ENCODE measurements around the gene MEF2B. TPM values are rescaled to one million over a fixed set of nuclear protein-coding genes. Genes with fewer than 3 reads are reported as not detected.
A peak's percentile ranks its signal among the peaks of the same experiment; 100 is the strongest.

MEF2B gene
- total RNA-seq, 1 donor from 2014 or later = not detected

DNA sequence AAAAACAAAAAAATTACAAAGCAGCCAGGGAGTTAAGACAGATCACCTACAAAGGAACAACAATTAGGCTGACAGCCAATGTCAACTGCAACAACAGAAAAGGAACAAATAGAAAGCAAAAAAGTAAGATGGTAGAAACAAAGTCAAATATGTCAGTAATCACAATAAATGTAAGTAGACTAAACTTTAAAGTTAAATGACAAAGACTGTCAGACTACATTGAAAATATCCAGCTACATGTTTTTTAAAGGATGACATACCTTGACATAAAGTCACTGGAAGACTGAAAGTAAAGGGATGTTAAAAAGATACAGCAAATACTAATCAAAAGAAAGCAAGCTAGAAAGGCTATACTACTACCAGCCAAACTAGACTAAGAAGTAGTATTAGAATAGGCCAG lies 46.7 kb downstream of the MEF2B start:
- no peak for DNase-seq (ENCODE audit: low read depth)
- TF ChIP-seq, protein P1, sequence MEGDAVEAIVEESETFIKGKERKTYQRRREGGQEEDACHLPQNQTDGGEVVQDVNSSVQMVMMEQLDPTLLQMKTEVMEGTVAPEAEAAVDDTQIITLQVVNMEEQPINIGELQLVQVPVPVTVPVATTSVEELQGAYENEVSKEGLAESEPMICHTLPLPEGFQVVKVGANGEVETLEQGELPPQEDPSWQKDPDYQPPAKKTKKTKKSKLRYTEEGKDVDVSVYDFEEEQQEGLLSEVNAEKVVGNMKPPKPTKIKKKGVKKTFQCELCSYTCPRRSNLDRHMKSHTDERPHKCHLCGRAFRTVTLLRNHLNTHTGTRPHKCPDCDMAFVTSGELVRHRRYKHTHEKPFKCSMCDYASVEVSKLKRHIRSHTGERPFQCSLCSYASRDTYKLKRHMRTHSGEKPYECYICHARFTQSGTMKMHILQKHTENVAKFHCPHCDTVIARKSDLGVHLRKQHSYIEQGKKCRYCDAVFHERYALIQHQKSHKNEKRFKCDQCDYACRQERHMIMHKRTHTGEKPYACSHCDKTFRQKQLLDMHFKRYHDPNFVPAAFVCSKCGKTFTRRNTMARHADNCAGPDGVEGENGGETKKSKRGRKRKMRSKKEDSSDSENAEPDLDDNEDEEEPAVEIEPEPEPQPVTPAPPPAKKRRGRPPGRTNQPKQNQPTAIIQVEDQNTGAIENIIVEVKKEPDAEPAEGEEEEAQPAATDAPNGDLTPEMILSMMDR (conservative IDR thresholded peaks at IDR 0.05; ENCODE audit: low read depth, low read length) = no peak
- H3K4me3 ChIP-seq (ENCODE audit: low read depth, low read length) = no peak overlapping the region

DNA sequence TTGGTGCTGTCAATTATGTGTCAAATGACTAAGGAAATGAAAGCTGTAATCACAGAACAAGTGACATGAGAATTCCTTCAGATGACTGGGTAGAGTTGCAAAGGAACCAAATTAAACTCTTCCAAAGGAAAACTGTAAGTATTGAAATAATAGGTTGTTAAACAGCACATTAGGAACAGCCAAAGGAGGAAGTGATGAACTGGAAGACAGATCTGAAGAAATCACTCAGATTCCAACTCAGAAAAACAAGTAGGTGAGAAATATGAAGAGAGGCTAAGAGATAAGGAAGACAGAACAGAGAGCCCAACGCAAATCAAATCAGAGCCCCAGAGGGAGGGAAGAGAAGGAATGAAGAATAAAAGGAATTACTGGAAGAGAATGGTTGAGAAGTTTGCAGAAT lies 47.2 kb downstream of the MEF2B start:
- TF ChIP-seq, protein P1 (conservative IDR thresholded peaks at IDR 0.05; ENCODE audit: low read depth, low read length) = no peak
- no peak overlapping the region for H3K4me3 ChIP-seq (ENCODE audit: low read depth, low read length)
- no peak for DNase-seq (ENCODE audit: low read depth)

DNA sequence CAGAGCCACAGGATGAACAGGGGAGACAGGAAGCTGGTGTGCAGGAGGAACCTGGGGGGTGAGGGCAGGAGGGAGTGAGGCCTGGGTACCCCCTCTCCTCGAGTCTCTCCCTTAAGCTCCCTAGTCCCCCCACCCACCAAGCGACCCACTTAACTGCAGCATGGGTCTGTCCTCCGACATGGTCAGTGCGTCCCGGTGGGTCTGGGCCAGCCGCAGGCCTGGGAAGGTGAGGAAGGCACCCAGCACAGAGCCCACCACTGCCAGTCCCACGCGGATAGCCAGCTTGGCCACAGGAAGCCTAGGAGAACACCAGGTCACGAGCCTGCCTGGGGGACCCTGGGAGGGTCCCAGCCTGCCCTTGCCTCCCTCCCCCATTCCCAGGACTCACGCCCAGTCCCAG lies 48.7 kb downstream of the MEF2B start:
- DNase-seq (ENCODE audit: low read depth) = no peak
- TF ChIP-seq, protein P1 (conservative IDR thresholded peaks at IDR 0.05; ENCODE audit: low read depth, low read length) = no peak
- no peak overlapping the region for H3K4me3 ChIP-seq (ENCODE audit: low read depth, low read length)

DNA sequence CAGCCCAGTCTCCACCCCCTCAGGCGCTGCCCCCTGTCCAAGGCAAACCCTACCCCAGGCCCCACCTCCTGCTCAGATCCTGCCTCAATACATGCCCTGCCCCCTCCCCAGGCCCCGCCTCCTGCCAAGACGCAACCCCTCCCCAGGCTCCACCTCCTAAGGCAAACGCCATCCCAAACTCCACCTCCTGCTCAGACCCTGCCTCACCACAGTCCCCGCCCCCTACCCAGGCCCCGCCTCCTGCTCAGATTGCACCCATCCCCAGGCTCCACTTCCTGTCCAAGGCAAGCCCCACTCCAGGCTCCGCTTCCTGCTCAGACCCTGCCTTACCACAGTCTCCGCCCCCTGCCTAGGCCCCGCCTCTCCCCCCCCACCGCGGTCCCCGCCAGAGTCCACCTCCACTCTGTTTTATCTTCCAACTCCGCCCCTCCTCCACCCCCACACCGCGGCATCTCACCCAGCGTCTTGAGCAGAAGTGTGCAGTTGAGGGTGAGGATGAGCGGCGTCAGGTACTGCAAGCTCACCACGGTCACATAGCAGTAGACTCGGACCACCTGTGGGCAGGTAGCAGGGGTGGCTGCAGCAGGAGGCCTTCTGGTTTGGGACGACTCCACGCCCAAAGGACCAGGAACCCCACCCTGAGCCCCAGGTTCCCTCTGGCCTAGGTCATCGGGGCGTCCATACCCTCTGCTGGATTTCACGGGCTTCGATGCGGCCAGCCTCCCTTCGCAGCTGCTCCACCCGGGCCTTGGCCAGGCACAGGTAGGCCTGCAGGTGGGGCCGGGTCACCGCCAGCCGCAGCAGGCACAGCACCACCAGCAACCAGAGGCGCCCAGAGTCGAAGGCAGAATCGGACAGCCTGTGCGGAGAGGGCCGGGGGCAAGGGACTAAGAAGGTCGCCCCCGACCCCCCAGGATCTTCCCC lies 49.5 kb downstream of the MEF2B start:
- DNase-seq (ENCODE audit: low read depth) = no peak
- TF ChIP-seq, protein P1 (conservative IDR thresholded peaks at IDR 0.05; ENCODE audit: low read depth, low read length) = no peak
- no peak overlapping the region for H3K4me3 ChIP-seq (ENCODE audit: low read depth, low read length)

DNA sequence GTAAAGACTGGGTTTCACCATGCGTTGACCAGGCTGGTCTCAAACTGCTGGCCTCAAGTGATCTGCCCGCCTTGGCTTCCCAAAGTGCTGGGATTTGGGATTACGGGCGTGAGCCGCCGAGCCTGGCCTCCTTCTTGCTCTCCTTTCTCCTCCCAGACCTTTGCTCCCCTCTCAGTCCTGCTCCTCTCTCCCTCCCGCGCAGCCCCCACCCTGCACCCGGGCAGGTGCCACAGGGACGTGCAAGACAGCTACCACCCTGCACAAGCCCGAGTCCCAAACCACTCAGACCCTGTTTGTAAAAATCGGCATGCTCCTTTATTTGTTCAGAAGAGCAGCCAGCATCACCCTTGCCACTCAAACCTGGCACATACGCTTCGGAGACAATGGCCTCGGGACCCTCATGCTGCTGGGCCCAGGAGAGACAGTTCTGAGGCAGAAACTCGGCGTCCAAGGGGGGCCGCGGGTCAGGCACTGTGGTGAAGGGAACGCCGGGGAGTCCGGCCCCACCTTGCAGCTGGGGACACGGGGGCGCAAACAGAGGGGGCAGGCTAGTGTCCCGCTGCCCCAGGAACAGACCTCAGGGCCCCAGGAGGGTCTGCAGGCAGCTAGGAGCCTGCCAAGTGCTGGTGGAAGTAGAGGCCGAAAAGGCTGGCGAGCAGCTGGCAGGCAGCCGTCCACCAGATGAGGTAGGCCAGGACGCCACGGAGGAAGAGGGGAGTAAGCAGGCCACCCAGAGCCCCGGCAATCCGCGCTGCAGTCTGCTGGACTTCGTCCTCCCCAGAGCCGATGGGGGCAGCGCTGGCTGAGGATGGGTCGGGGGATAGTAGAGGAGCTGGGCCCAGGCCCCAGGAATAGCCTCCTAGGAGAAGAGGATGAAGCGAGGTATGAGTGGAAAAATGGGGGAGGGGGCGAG lies 50.5 kb downstream of the MEF2B start:
- TF ChIP-seq, protein P1 (conservative IDR thresholded peaks at IDR 0.05; ENCODE audit: low read depth, low read length) = no peak
- DNase-seq (ENCODE audit: low read depth) = no peak
- no peak overlapping the region for H3K4me3 ChIP-seq (ENCODE audit: low read depth, low read length)

DNA sequence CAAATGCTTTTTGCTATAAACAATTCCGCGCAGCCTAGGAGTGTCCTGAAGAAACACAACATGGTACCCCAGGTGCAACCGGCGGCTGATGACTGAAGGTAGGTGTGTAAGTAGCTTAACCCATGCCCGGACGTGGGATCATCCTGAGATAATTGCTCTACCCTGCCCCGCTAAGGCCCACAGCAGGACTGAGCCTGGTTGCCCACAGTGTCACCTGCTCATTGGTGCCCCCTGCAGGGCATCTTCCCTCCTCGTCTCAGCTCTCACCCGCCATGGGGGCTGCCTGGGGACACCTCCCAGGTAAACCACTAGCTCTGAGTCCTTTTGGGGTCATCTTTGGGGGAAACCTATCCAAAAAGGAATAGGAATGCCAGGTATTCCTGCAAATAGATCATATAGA lies 54.1 kb downstream of the MEF2B start:
- TF ChIP-seq, protein P1 (conservative IDR thresholded peaks at IDR 0.05; ENCODE audit: low read depth, low read length) = peak; percentile 85
- H3K4me3 ChIP-seq (ENCODE audit: low read depth, low read length) = no peak overlapping the region
- no peak for DNase-seq (ENCODE audit: low read depth)
